BLaER1 treated with 17β-estradiol and CSF1 and Interleukin-3, amounts not matched to agents 10 nM and 100 nM (cell line): ENCODE data around the gene EPN1.

ENCODE experiments used
- H3K27ac ChIP-seq, 11 experiments: shearing (Covaris generic); formaldehyde crosslinking; 2 replicates each; pipeline ENCODE4 v1.8.1; 2022
- H3K27me3 ChIP-seq, 11 experiments: shearing (Covaris generic); formaldehyde crosslinking; 2 replicates each; pipeline ENCODE4 v1.8.1; 2022
- H3K36me3 ChIP-seq, 11 experiments: shearing (Covaris generic); formaldehyde crosslinking; 2 replicates each; pipeline ENCODE4 v1.8.1; 2022
- H3K4me1 ChIP-seq, 10 experiments: shearing (Covaris generic); formaldehyde crosslinking; 2 replicates each; pipeline ENCODE4 v1.8.1; 2022
- H3K4me2 ChIP-seq, 11 experiments: shearing (Covaris generic); formaldehyde crosslinking; 2 replicates each; pipeline ENCODE4 v1.8.1; 2022
- H3K4me3 ChIP-seq, 10 experiments: shearing (Covaris generic); formaldehyde crosslinking; 2 replicates each; pipeline ENCODE4 v1.8.1; 2022
- H3K9ac ChIP-seq, 11 experiments: shearing (Covaris generic); formaldehyde crosslinking; 2 replicates each; pipeline ENCODE4 v1.8.1; 2022
- H3K9me3 ChIP-seq, 11 experiments: shearing (Covaris generic); formaldehyde crosslinking; replicated peaks in 1 of 11; 2 replicates each; pipeline ENCODE4 v1.8.1; 2022
- H4K20me1 ChIP-seq, 11 experiments: shearing (Covaris generic); formaldehyde crosslinking; 2 replicates each; pipeline ENCODE4 v1.8.1; 2022
- Cebpa-rat ChIP-seq, 11 experiments: shearing (Covaris generic); IDR thresholded peaks; 2 replicates each; pipeline ENCODE4 v1.8.1; 2022

Gene EPN1

DNA sequence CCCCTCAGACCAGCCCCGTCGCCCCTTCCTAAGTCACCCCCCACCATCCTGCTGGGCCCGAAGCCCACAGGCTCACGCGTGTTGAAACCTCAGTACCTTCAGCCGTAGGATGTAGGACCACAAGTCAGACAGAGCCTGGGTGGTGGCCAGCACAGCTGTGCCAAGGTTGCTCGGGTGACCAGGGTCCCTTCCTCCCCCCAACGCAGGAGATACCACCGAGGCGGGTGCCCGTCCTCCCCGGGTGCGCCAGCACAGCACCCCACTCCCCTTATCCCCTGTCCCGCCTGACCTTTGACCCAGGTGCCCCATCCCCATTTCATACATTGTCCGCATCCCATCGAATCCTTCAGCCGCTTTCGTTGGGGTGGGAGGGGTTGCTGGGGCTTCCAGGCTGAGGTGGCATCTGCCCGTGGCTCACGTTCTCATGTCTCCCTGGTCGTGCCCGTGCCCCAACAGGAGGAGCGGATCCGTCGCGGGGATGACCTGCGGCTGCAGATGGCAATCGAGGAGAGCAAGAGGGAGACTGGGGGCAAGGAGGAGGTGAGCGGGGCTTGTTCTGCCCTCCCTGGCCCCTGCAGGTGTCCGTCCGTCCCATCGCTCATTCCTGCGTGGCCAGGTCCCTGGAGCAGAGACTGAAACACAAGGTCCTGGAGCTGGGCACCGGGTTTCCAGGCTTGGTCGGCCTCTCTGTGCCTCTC lies 14.5 kb downstream of the EPN1 start:
- Histone ChIP-seq H3K36me3 (peaks cover 87 to 100% (median 97%) of the 10 kb centered on the region in 11 experiments), H3K27me3 (no peaks in the 10 kb centered on the region), H3K27ac (0 out of 22 replicates have a peak overlapping the region, but pooled peaks of 2 of the 11 experiments have one; percentile 16 to 22), H3K4me1 (peaks cover 22 to 44% (median 34%) of the 10 kb centered on the region in 10 experiments; a peak in 19 of 20 replicates), H3K9ac (peak overlapping the region in 5 of 11 experiments; percentile 9 to 50 (median 23); a peak in 3 of 22 replicates), H4K20me1 (peaks cover 68 to 100% (median 92%) of the 10 kb centered on the region in 11 experiments), H3K4me2 (peak overlapping the region in 6 of 11 experiments; percentile 20 to 44 (median 31); a peak in 7 of 22 replicates), H3K4me3 (no peak overlapping the region), H3K9me3 (no peaks in the 10 kb centered on the region)
- TF ChIP-seq Cebpa-rat (IDR thresholded peaks at IDR 0.05), result no peak

DNA sequence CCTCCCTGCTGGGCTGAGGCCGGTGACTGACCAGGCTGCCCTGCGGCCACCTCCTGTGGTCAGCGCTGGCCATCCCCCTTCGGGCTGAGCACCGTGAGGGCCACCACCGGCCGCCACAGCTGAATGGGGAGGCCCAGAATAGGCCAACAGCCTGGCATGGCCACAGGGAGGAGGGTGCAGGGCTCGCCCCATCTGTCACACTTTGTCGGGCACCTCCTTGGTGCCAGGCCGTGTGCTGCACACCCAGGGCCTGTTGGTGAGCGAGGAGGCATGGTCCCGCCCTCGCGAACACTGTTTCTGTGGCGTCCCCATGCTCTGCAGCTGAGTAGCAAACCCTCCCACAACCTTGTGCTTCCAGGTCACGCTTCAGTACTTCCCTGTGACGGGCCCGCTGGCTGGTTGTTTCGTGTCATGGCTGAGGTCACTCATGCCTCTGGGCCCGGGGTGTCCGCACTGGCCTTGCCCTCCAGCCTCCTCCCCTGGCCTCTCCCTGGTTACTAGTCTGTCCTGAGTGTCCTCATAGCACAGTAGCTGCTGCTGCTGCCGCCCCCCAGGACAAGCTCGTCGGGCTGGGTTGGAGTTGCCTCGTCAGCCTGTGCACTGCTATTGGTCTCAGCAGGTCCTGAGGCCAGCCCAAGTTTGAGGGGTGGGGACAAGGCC lies 15.2 kb downstream of the EPN1 start:
- peaks cover 87 to 100% (median 96%) of the 10 kb centered on the region in 11 experiments for H3K36me3 ChIP-seq

GRCh38 chr19:55690769-55691545 lies 15.9 kb downstream of the EPN1 start:
- Histone ChIP-seq H3K36me3 (peaks cover 87 to 100% (median 96%) of the 10 kb centered on the region in 11 experiments), H3K4me2 (no peak overlapping the region), H3K9me3 (no peaks in the 10 kb centered on the region), H3K9ac (no peak overlapping the region), H3K27me3 (no peaks in the 10 kb centered on the region), H3K4me3 (no peak overlapping the region), H3K27ac (no peak overlapping the region), H3K4me1 (peaks cover 19 to 44% (median 34%) of the 10 kb centered on the region in 10 experiments; a peak in 19 of 20 replicates), H4K20me1 (peaks cover 54 to 100% (median 84%) of the 10 kb centered on the region in 11 experiments)
- no peak for TF ChIP-seq Cebpa-rat (IDR thresholded peaks at IDR 0.05)

More for the DNA sequence above, 15.2 kb downstream of the EPN1 start:
- Histone ChIP-seq H3K9ac (peak overlapping the region in 3 of 11 experiments; percentile 23 to 50 (median 24); a peak in 2 of 22 replicates), H3K4me1 (peaks cover 22 to 44% (median 34%) of the 10 kb centered on the region in 10 experiments; a peak in 19 of 20 replicates), H3K4me2 (peak overlapping the region in 6 of 11 experiments; percentile 20 to 44 (median 31); a peak in 6 of 22 replicates), H3K27ac (0 out of 22 replicates have a peak overlapping the region, but pooled peaks of 1 of the 11 experiments have one; percentile 22), H3K4me3 (no peak overlapping the region), H3K9me3 (no peaks in the 10 kb centered on the region), H3K27me3 (no peaks in the 10 kb centered on the region), H4K20me1 (peaks cover 61 to 100% (median 89%) of the 10 kb centered on the region in 11 experiments)
- no peak for TF ChIP-seq Cebpa-rat (IDR thresholded peaks at IDR 0.05)

- Histone ChIP-seq H3K36me3 (peaks cover 88 to 100% (median 97%) of the 10 kb centered on the region in 11 experiments), H4K20me1 (peaks cover 46 to 100% (median 82%) of the 10 kb centered on the region in 11 experiments), H3K9me3 (no peaks in the 10 kb centered on the region), H3K4me2 (no peak overlapping the region), H3K27ac (no peak overlapping the region), H3K4me1 (peaks cover 10 to 36% (median 33%) of the 10 kb centered on the region in 10 experiments; a peak in 18 of 20 replicates), H3K4me3 (no peak overlapping the region), H3K27me3 (no peaks in the 10 kb centered on the region), H3K9ac (no peak overlapping the region)
- TF ChIP-seq Cebpa-rat (IDR thresholded peaks at IDR 0.05), result no peak
These were observed 16.8 kb downstream of the EPN1 start for GRCh38 chr19:55691561-55692481.

DNA sequence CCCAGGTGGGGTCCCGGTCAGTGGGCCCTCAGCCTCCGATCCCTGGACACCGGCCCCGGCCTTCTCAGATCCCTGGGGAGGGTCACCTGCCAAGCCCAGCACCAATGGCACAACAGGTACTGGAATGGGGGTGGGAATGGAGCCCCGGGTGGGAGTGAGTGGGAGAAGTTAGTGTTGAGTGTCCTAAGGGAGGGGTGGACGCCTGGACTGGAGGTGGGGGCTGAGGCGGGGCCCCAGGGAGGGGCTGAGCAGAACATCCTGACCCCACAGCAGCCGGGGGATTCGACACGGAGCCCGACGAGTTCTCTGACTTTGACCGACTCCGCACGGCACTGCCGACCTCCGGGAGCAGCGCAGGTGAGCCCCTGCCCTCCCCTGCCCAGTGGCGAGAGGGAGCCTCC lies 17.7 kb downstream of the EPN1 start:
- peaks cover 88 to 100% (median 97%) of the 10 kb centered on the region in 11 experiments for H3K36me3 ChIP-seq
- TF ChIP-seq Cebpa-rat (IDR thresholded peaks at IDR 0.05), result no peak
- no peaks in the 10 kb centered on the region for H3K27me3 ChIP-seq
- no peak overlapping the region for H3K27ac ChIP-seq
- H3K4me2 ChIP-seq, result no peak overlapping the region
- H3K4me3 ChIP-seq, result no peak overlapping the region
- H3K9ac ChIP-seq, result no peak overlapping the region
- peaks cover 37 to 100% (median 79%) of the 10 kb centered on the region in 11 experiments for H4K20me1 ChIP-seq
- H3K4me1 ChIP-seq, result peaks cover 2 to 29% (median 24%) of the 10 kb centered on the region in 10 experiments; a peak in 18 of 20 replicates
- no peaks in the 10 kb centered on the region for H3K9me3 ChIP-seq

DNA sequence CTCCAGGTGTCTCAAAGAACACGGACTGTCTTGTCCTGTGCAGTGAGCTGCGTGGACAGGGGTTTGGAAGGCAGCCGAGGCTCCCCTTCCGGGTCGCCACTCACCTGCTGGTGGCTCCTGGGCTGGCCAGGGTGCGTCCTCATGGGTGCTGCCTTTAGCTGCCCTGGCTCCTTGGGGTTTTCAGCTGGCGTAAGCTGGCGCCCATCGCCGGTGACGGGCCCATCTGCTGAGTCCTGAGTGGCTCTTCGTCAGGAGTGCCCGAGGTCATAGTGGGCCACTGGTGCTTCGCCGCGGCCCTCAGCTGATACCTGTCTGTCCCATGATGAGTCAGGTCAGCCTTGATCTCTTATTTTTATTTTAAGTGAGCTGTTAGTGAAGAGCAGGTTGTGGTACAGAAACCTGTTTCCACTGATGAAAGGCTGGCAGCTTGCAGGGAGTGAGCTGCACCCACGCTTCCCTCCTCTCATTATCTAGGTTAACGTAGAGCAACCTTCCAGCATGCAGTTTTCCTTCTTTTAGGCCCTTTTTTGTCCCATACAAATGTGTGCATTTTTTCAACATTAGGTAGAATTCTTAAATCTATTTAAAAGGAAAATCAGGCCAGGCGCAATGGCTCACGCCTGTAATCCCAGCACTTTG lies 18.4 kb downstream of the EPN1 start:
- Histone ChIP-seq H3K9me3 (no peaks in the 10 kb centered on the region), H4K20me1 (peaks cover 29 to 95% (median 72%) of the 10 kb centered on the region in 11 experiments), H3K4me1 (peaks cover 0 to 21% (median 17%) of the 10 kb centered on the region in 10 experiments; a peak in 16 of 20 replicates), H3K36me3 (peaks cover 87 to 99% (median 94%) of the 10 kb centered on the region in 11 experiments), H3K27ac (no peak overlapping the region), H3K27me3 (no peaks in the 10 kb centered on the region), H3K4me3 (no peak overlapping the region), H3K4me2 (no peak overlapping the region), H3K9ac (no peak overlapping the region)
- no peak for TF ChIP-seq Cebpa-rat (IDR thresholded peaks at IDR 0.05)

GRCh38 chr19:55694241-55694655 lies 19.2 kb downstream of the EPN1 start:
- Histone ChIP-seq H3K4me3 (no peak overlapping the region), H3K27me3 (no peaks in the 10 kb centered on the region), H3K36me3 (peaks cover 87 to 98% (median 95%) of the 10 kb centered on the region in 11 experiments), H3K9ac (no peak overlapping the region), H3K4me2 (no peak overlapping the region), H3K4me1 (peaks cover 0 to 13% (median 10%) of the 10 kb centered on the region in 10 experiments; a peak in 13 of 20 replicates), H3K27ac (no peak overlapping the region), H4K20me1 (peaks cover 21 to 91% (median 64%) of the 10 kb centered on the region in 11 experiments), H3K9me3 (no peaks in the 10 kb centered on the region)
- no peak for TF ChIP-seq Cebpa-rat (IDR thresholded peaks at IDR 0.05)
